Astrocyte (in vitro differentiated cells and primary cell): Measurements from ENCODE around the gene GBF1. TPM values are rescaled to one million over a fixed set of nuclear protein-coding genes. Genes with fewer than 3 reads are reported as not detected.
A peak's percentile ranks its signal among the peaks of the same experiment; 100 is the strongest.

Experiments used
- DNase-seq: peaks from one replicate; pipeline ENCODE4 v3.0.0-alpha.2; 2010; ENCODE audit warnings: low read depth
- FAIRE-seq: peaks from 2 replicates; lab custom pipeline; 2011; peaks lifted over from hg19 to GRCh38; lab: Jason Lieb, UNC
- H2AFZ ChIP-seq: 2 replicates; pipeline ENCODE4 v1.6.0; 2012; ENCODE audit warnings: low read depth, low read length, inconsistent platforms
- H3K27ac ChIP-seq: 2 replicates; pipeline ENCODE4 v1.5.1; 2011; ENCODE audit warnings: low read depth, low read length, inconsistent platforms
- H3K27me3 ChIP-seq: 2 replicates; pipeline ENCODE4 v1.6.0; 2011; ENCODE audit warnings: low read length, inconsistent platforms; ENCODE audit not compliant: insufficient read depth
- H3K36me3 ChIP-seq: 2 replicates; pipeline ENCODE4 v1.5.1; 2011; ENCODE audit warnings: low read length, inconsistent platforms; ENCODE audit not compliant: insufficient read depth
- H3K4me1 ChIP-seq: 2 replicates; pipeline ENCODE4 v1.5.1; 2011; ENCODE audit warnings: low read length, inconsistent platforms; ENCODE audit not compliant: insufficient read depth
- H3K4me2 ChIP-seq: 2 replicates; pipeline ENCODE4 v1.6.0; 2012; ENCODE audit warnings: low read length, inconsistent platforms
- H3K4me3 ChIP-seq: 2 replicates; pipeline ENCODE4 v1.5.1; 2011; ENCODE audit warnings: low read depth, mild to moderate bottlenecking, low read length, inconsistent platforms; ENCODE audit not compliant: insufficient read depth
- H3K79me2 ChIP-seq: 2 replicates; pipeline ENCODE4 v1.6.0; 2012; ENCODE audit warnings: mild to moderate bottlenecking, low read length, inconsistent platforms; ENCODE audit not compliant: insufficient read depth
- H3K9ac ChIP-seq: 2 replicates; pipeline ENCODE4 v1.6.0; 2012; ENCODE audit warnings: mild to moderate bottlenecking, low read length, inconsistent platforms
- H3K9me3 ChIP-seq: 2 replicates; pipeline ENCODE4 v1.5.1; 2012; ENCODE audit warnings: low read depth, mild to moderate bottlenecking, low read length, inconsistent platforms; ENCODE audit not compliant: insufficient read depth
- H4K20me1 ChIP-seq: 2 replicates; pipeline ENCODE4 v1.6.0; 2012; ENCODE audit warnings: low read length, inconsistent platforms; ENCODE audit not compliant: insufficient read depth
- H3K27ac Mint-ChIP-seq: one replicate; pipeline ENCODE4 v1.8.0; 2021; ENCODE audit warnings: mild to moderate bottlenecking, mixed read lengths; ENCODE audit not compliant: unreplicated experiment
- H3K27me3 Mint-ChIP-seq: one replicate; pipeline ENCODE4 v1.8.0; 2021; ENCODE audit warnings: low read depth, mixed read lengths; ENCODE audit not compliant: unreplicated experiment
- H3K36me3 Mint-ChIP-seq: one replicate; pipeline ENCODE4 v1.8.0; 2021; ENCODE audit warnings: low read depth, mixed read lengths; ENCODE audit not compliant: unreplicated experiment
- H3K4me1 Mint-ChIP-seq: one replicate; pipeline ENCODE4 v1.8.0; 2021; ENCODE audit warnings: low read depth, mixed read lengths; ENCODE audit not compliant: unreplicated experiment
- H3K4me3 Mint-ChIP-seq: one replicate; pipeline ENCODE4 v1.8.0; 2021; ENCODE audit warnings: mild to moderate bottlenecking, moderate library complexity, mixed read lengths; ENCODE audit not compliant: unreplicated experiment
- H3K9me3 Mint-ChIP-seq: one replicate; pipeline ENCODE4 v1.8.0; 2021; ENCODE audit warnings: mild to moderate bottlenecking, mixed read lengths; ENCODE audit not compliant: unreplicated experiment
- CTCF ChIP-seq: IDR thresholded peaks from 2 replicates; pipeline ENCODE4 v1.5.1; 2011; ENCODE audit warnings: low read depth, mild to moderate bottlenecking, inconsistent platforms, low read length, moderate library complexity; ENCODE audit not compliant: insufficient read depth
- EZH2 ChIP-seq: IDR thresholded peaks from 2 replicates; pipeline ENCODE4 v1.6.1; 2012; ENCODE audit warnings: mild to moderate bottlenecking, low read length, inconsistent platforms; ENCODE audit not compliant: insufficient read depth
- total RNA-seq: library from RNA; stranded (reverse); gene quantifications from 2 replicates; pipeline ENCODE4 v1.2.1, GENCODE V29; 2021

The GBF1 gene
- total RNA-seq, 1 donor from 2014 or later: 72.8 TPM

DNA sequence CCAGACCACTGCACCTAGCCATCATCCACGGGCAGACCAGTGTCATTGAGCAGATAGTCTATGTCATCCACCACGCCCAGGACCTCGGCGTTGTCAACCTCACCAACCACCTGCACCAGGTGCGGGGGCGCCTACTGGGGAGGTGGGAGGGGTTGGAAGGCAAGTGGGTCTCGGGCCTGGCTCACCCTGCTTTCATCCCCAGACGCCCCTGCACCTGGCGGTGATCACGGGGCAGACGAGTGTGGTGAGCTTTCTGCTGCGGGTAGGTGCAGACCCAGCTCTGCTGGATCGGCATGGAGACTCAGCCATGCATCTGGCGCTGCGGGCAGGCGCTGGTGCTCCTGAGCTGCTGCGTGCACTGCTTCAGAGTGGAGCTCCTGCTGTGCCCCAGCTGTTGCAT lies 154.7 kb downstream of the GBF1 start:
- DNase-seq (no peak), FAIRE-seq (no peak)
- no peak overlapping the region for H3K27ac ChIP-seq
- Mint-ChIP-seq H3K36me3 (peaks cover 6% of the 10 kb centered on the region), H3K4me1 (peaks cover 30% of the 10 kb centered on the region), H3K27me3 (no peaks in the 10 kb centered on the region), H3K4me3 (no peak overlapping the region), H3K27ac (peak overlapping the region; percentile 66), H3K9me3 (no peaks in the 10 kb centered on the region)
- peaks cover 28% of the 10 kb centered on the region for H3K4me1 ChIP-seq
- peaks cover 12% of the 10 kb centered on the region for H4K20me1 ChIP-seq
- H2AFZ ChIP-seq: no peak overlapping the region
- H3K36me3 ChIP-seq: no peaks in the 10 kb centered on the region
- H3K79me2 ChIP-seq: peaks cover 13% of the 10 kb centered on the region
- peak overlapping the region; percentile 75 for H3K9ac ChIP-seq
- TF ChIP-seq CTCF (no peak), EZH2 (no peak)
- H3K9me3 ChIP-seq: no peaks in the 10 kb centered on the region
- peak overlapping the region; percentile 87 for H3K4me2 ChIP-seq
- H3K4me3 ChIP-seq: no peak overlapping the region
- no peaks in the 10 kb centered on the region for H3K27me3 ChIP-seq

DNA sequence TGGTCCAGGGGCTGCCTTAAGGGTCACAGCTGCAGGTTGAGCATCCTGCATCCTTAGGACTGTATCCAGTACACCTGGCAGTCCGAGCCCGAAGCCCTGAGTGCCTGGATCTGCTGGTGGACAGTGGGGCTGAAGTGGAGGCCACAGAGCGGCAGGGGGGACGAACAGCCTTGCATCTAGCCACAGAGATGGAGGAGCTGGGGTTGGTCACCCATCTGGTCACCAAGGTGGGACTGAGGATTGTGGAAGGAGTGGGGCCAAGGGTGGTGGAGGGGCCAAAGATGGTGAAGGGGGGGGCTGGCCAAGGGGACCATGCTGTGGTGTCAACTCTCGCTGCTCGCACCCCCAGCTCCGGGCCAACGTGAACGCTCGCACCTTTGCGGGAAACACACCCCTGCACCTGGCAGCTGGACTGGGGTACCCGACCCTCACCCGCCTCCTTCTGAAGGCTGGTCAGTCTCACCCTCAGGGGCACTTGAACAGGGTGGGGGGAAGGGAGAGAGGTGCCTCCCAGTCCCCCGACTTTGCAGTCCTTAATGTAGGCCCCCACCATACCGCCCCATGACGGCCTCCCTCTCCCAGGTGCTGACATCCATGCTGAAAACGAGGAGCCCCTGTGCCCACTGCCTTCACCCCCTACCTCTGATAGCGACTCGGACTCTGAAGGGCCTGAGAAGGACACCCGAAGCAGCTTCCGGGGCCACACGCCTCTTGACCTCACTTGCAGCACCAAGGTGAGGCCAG lies 155.4 kb downstream of the GBF1 start:
- Mint-ChIP-seq H3K9me3 (no peaks in the 10 kb centered on the region), H3K36me3 (peaks cover 6% of the 10 kb centered on the region), H3K27ac (peak overlapping the region; percentile 66), H3K4me1 (peaks cover 30% of the 10 kb centered on the region), H3K27me3 (no peaks in the 10 kb centered on the region), H3K4me3 (no peak overlapping the region)
- H3K79me2 ChIP-seq: peaks cover 13% of the 10 kb centered on the region
- H2AFZ ChIP-seq: no peak overlapping the region
- H3K9ac ChIP-seq: no peak overlapping the region
- no peaks in the 10 kb centered on the region for H3K36me3 ChIP-seq
- no peak for TF ChIP-seq CTCF
- no peak for TF ChIP-seq EZH2
- H3K9me3 ChIP-seq: no peaks in the 10 kb centered on the region
- peaks cover 12% of the 10 kb centered on the region for H4K20me1 ChIP-seq
- H3K27ac ChIP-seq: no peak overlapping the region
- no peak for FAIRE-seq
- no peak for DNase-seq
- no peak overlapping the region for H3K4me3 ChIP-seq
- H3K4me2 ChIP-seq: no peak overlapping the region
- no peaks in the 10 kb centered on the region for H3K27me3 ChIP-seq
- peaks cover 28% of the 10 kb centered on the region for H3K4me1 ChIP-seq

DNA sequence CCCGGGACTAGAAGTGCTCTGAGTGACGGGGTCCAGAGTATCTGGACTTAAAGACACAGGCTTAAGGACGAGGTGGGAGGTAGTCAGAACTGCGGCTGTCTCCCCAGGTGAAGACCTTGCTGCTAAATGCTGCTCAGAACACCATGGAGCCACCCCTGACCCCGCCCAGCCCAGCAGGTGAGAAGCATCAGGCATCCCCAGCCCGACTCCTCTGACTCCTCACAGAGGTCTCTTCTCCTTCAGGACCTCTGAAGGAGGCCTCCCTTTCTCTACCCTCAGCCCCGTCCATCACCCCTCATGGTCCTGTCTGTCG lies 156.0 kb downstream of the GBF1 start:
- H3K4me3 Mint-ChIP-seq: no peak overlapping the region

More for the DNA sequence above, 156.0 kb downstream of the GBF1 start:
- H3K36me3 Mint-ChIP-seq: peaks cover 6% of the 10 kb centered on the region
- Histone ChIP-seq H3K27ac (no peak overlapping the region), H4K20me1 (peaks cover 12% of the 10 kb centered on the region), H3K9me3 (no peaks in the 10 kb centered on the region), H3K79me2 (peaks cover 8% of the 10 kb centered on the region), H3K4me1 (peaks cover 23% of the 10 kb centered on the region), H3K4me3 (no peak overlapping the region), H3K27me3 (no peaks in the 10 kb centered on the region), H3K36me3 (no peaks in the 10 kb centered on the region), H2AFZ (no peak overlapping the region), H3K4me2 (no peak overlapping the region), H3K9ac (no peak overlapping the region)
- peak overlapping the region; percentile 87 for H3K27ac Mint-ChIP-seq
- no peaks in the 10 kb centered on the region for H3K9me3 Mint-ChIP-seq
- DNase-seq (no peak), FAIRE-seq (no peak)
- H3K4me1 Mint-ChIP-seq: peaks cover 25% of the 10 kb centered on the region
- TF ChIP-seq CTCF (no peak), EZH2 (no peak)
- H3K27me3 Mint-ChIP-seq: no peaks in the 10 kb centered on the region
